ENCODE measurements around the gene SHISA9. TPM values are rescaled to one million over a fixed set of nuclear protein-coding genes. Genes with fewer than 3 reads are reported as not detected.

SHISA9 gene
- total RNA-seq, 1 donor from 2014 or later, result 96.6 TPM

DNA sequence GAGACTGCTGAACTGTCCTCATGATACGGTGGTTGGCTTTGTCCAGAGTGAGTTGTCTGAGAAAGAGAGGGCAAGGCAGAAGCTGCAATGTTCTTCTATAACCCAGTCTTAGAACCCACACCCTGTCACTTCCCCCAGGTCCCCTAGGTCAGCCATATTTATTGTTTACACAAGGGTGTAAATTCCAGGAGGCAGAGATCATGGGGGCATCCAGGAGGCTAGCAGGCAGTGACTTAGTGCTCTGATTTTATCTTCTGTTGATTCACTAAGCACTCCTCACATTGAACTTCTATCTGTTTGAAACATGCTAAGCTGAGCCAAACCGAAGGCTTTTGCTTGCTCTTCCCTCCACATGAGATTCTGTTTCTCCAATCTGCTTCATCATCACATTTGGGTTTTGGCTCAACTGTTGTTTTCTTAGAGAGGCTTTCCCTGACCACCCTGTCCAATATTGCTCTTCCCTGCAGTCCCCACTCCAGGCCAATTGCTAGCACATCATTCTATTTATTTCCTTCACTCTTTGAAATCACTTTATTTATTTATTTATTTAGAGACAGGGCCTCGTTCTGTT lies 34.3 kb upstream of the SHISA9 start:
- Mint-ChIP-seq H3K27me3 (ENCODE audit: unreplicated experiment) (peaks cover 3% of the 10 kb centered on the region), H3K36me3 (ENCODE audit: unreplicated experiment) (peaks cover 4% of the 10 kb centered on the region), H3K4me3 (ENCODE audit: unreplicated experiment) (no peak overlapping the region), H3K9me3 (ENCODE audit: unreplicated experiment) (peaks cover 3% of the 10 kb centered on the region), H3K4me1 (ENCODE audit: low read depth, unreplicated experiment) (peaks cover 6% of the 10 kb centered on the region), H3K27ac (ENCODE audit: unreplicated experiment) (no peak overlapping the region)
- TF ChIP-seq CTCF (IDR thresholded peaks at IDR 0.05; ENCODE audit: partially characterized antibody, unreplicated experiment), result no peak
- no peak for DNase-seq

GRCh38 chr16:12868169-12868568 lies 33.2 kb upstream of the SHISA9 start:
- Mint-ChIP-seq H3K9me3 (ENCODE audit: unreplicated experiment) (peaks cover 3% of the 10 kb centered on the region), H3K4me1 (ENCODE audit: low read depth, unreplicated experiment) (peaks cover 6% of the 10 kb centered on the region), H3K27me3 (ENCODE audit: unreplicated experiment) (peaks cover 3% of the 10 kb centered on the region), H3K27ac (ENCODE audit: unreplicated experiment) (peak overlapping the region; percentile 69), H3K36me3 (ENCODE audit: unreplicated experiment) (peaks cover 4% of the 10 kb centered on the region), H3K4me3 (ENCODE audit: unreplicated experiment) (no peak overlapping the region)
- peak; percentile 49 for DNase-seq
- TF ChIP-seq CTCF (IDR thresholded peaks at IDR 0.05; ENCODE audit: partially characterized antibody, unreplicated experiment), result no peak

DNA sequence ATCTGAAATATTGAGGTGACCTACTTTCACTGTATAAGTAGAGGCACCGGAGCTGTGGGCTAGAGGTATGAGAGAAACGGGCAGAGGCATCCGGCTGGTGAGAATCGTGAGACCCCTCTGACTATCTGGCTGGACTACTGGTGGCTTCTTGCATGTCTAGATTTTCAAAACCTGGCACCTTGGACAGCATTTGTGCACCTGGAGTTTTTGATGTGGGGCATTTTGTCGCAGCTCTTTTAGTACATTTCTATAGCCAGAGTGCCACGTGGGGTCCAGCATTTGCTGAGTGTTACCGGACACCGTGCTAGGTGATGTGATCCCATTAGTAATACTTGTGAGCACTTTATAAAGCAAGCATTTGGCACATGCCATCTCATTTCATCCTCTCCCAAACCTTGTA lies 32.6 kb upstream of the SHISA9 start:
- Mint-ChIP-seq H3K9me3 (ENCODE audit: unreplicated experiment) (peaks cover 4% of the 10 kb centered on the region), H3K4me3 (ENCODE audit: unreplicated experiment) (no peak overlapping the region), H3K4me1 (ENCODE audit: low read depth, unreplicated experiment) (peaks cover 6% of the 10 kb centered on the region), H3K27ac (ENCODE audit: unreplicated experiment) (peak overlapping the region; percentile 28), H3K27me3 (ENCODE audit: unreplicated experiment) (peaks cover 3% of the 10 kb centered on the region), H3K36me3 (ENCODE audit: unreplicated experiment) (peaks cover 4% of the 10 kb centered on the region)
- TF ChIP-seq CTCF (IDR thresholded peaks at IDR 0.05; ENCODE audit: partially characterized antibody, unreplicated experiment), result no peak
- DNase-seq, result no peak

- no peak for DNase-seq
- H3K9me3 Mint-ChIP-seq (ENCODE audit: unreplicated experiment), result peaks cover 4% of the 10 kb centered on the region
- peaks cover 8% of the 10 kb centered on the region for H3K4me1 Mint-ChIP-seq (ENCODE audit: low read depth, unreplicated experiment)
- H3K27ac Mint-ChIP-seq (ENCODE audit: unreplicated experiment), result no peak overlapping the region
- H3K36me3 Mint-ChIP-seq (ENCODE audit: unreplicated experiment), result peaks cover 4% of the 10 kb centered on the region
- no peak for TF ChIP-seq CTCF (IDR thresholded peaks at IDR 0.05; ENCODE audit: partially characterized antibody, unreplicated experiment)
- no peak overlapping the region for H3K4me3 Mint-ChIP-seq (ENCODE audit: unreplicated experiment)
- H3K27me3 Mint-ChIP-seq (ENCODE audit: unreplicated experiment), result peaks cover 5% of the 10 kb centered on the region
Measured at GRCh38 chr16:12869698-12870427, 31.5 kb upstream of the SHISA9 start.

DNA sequence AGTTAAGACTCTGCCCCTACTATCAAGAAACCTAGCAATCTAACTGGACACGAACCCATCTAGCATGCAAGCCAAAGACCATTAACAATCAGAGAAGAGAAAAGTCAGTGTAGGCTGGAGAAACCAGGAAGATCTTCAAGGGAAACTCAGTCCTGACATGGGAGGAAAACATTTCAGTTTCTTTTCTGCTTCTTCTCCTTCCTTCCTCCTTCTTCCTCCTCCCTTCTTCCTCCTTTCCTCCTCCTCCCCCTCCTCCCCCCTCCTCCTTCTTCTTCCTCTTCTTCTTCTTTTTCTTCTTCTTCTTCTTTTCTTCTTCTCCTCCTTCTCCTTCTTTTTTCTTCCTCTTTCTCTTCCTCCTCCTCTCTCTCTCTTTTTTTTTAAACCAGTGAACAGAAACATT lies 29.6 kb upstream of the SHISA9 start:
- peaks cover 8% of the 10 kb centered on the region for H3K4me1 Mint-ChIP-seq (ENCODE audit: low read depth, unreplicated experiment)
- no peak for DNase-seq
- TF ChIP-seq CTCF (IDR thresholded peaks at IDR 0.05; ENCODE audit: partially characterized antibody, unreplicated experiment), result no peak
- H3K36me3 Mint-ChIP-seq (ENCODE audit: unreplicated experiment), result peaks cover 4% of the 10 kb centered on the region
- H3K9me3 Mint-ChIP-seq (ENCODE audit: unreplicated experiment), result peaks cover 4% of the 10 kb centered on the region
- no peak overlapping the region for H3K27ac Mint-ChIP-seq (ENCODE audit: unreplicated experiment)
- no peak overlapping the region for H3K4me3 Mint-ChIP-seq (ENCODE audit: unreplicated experiment)
- H3K27me3 Mint-ChIP-seq (ENCODE audit: unreplicated experiment), result peaks cover 5% of the 10 kb centered on the region

All from glutamatergic neuron (in vitro differentiated cells).